ENCODE data around the gene FANCI. TPM values are rescaled to one million over a fixed set of nuclear protein-coding genes. Genes with fewer than 3 reads are reported as not detected.

Gene FANCI
- polyA plus RNA-seq, 1 experiment = 13.2 TPM

DNA sequence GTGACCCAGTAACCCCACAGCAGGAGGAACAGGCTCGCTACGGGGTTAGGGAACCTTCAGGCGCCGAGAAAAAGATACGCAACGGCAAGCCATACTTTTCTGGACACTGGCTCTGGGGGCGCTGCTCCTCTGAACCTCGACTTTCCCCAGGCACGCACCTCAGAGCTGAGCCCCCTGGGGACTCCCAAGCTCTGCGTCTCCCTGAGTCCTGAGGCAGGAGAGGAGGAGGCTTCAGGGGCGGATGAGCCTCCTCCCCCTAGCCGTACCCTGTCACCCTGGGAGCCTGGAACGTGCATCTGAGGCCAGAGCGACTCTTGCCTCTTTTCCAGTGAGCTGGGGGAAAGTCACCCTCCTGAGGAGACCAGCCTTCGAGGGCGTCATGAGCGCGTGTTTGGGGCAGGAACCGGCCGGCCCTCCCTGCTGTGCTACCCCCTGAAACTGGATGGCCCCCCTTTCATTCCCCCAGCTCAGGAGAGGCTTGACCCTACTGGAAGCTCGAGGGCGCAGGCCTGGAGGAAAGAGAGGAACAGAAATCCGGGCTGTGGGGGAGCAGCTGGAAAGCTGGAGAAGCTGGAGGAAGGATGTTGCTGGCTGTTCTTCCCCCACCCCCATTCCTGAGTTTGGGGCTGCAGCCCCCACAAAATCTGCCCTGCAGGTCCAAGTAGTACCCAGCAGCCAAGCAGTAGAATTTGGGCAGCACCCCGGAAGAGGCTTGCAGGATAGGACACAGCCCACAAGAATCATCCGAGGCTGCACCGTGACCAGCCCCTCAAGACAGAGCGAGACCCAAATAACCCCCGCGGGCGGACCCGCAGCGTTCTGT lies 115.9 kb downstream of the FANCI start:
- Histone ChIP-seq H3K27ac (ENCODE audit: low read depth, low read length) (no peak overlapping the region), H3K27me3 (ENCODE audit: control insufficient read depth, insufficient read depth, low read length) (peaks cover 81% of the 10 kb centered on the region), H3K9me3 (ENCODE audit: control insufficient read depth, insufficient read depth, low read length) (peaks cover 3% of the 10 kb centered on the region; the same call in 1 of the 2 replicates), H3K4me3 (ENCODE audit: low read depth, low read length) (no peak overlapping the region)
- DNase-seq (ENCODE audit: low read depth, low spot score) = no peak
- TF ChIP-seq, protein P1, sequence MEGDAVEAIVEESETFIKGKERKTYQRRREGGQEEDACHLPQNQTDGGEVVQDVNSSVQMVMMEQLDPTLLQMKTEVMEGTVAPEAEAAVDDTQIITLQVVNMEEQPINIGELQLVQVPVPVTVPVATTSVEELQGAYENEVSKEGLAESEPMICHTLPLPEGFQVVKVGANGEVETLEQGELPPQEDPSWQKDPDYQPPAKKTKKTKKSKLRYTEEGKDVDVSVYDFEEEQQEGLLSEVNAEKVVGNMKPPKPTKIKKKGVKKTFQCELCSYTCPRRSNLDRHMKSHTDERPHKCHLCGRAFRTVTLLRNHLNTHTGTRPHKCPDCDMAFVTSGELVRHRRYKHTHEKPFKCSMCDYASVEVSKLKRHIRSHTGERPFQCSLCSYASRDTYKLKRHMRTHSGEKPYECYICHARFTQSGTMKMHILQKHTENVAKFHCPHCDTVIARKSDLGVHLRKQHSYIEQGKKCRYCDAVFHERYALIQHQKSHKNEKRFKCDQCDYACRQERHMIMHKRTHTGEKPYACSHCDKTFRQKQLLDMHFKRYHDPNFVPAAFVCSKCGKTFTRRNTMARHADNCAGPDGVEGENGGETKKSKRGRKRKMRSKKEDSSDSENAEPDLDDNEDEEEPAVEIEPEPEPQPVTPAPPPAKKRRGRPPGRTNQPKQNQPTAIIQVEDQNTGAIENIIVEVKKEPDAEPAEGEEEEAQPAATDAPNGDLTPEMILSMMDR (IDR thresholded peaks at IDR 0.05; ENCODE audit: low read depth, low read length) = no peak
- ChIA-PET POLR2A (interaction anchor here (1.4 kb wide), 1 partner anchor 71 kb away, joined by 4 read pairs; no protein-coding TSS in a partner anchor), CTCF (interaction anchor here (0.5 to 8.0 kb wide), 57 partner anchors 7 to 1395 kb away, joined by 3 to 263 read pairs (median 7); partner anchors contain the start of genes POLG and TICRR)

DNA sequence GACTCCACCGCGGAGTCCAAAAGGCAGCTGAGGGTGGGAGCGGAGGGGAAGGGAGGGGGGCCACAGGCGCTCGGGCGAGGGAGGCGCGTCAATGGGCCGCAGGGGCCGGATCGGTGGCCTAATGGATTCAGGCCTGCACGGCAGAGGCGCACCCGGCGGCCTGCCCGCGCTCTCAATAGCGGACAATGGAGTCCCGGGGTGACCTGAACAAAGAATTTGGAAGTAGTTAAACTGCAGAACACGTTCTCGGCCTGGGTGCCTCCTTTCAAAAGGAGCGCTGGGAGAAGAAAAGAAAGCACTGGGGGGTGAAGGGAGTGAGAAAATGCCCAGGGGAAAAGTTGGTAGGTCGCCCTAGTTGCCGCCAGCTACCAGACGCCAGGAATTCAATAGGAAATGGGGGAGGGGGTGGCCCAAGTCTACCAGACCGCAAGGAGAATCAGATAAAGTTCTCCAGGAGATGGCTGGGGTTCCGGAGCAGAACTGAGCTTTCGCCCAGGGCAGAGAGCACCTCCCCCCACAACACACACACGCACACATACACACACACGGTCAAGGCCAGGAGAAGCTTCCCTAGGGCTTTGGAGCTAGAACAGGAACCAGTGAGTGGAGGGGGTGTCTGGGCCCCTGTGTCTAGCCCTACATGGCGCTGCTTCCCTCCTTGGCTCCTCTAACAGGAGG lies 116.7 kb downstream of the FANCI start:
- Histone ChIP-seq H3K4me3 (ENCODE audit: low read depth, low read length) (no peak overlapping the region), H3K27ac (ENCODE audit: low read depth, low read length) (no peak overlapping the region), H3K9me3 (ENCODE audit: control insufficient read depth, insufficient read depth, low read length) (peaks cover 3% of the 10 kb centered on the region; the same call in 1 of the 2 replicates), H3K27me3 (ENCODE audit: control insufficient read depth, insufficient read depth, low read length) (peaks cover 89% of the 10 kb centered on the region)
- POLR2A ChIA-PET = no interaction called here
- no peak for DNase-seq (ENCODE audit: low read depth, low spot score)
- TF ChIP-seq, protein P1 (IDR thresholded peaks at IDR 0.05; ENCODE audit: low read depth, low read length) = no peak
- CTCF ChIA-PET = interaction anchor here (0.6 to 8.0 kb wide), 18 partner anchors 16 to 195 kb away, joined by 3 to 263 read pairs (median 18); partner anchors contain the start of gene POLG

DNA sequence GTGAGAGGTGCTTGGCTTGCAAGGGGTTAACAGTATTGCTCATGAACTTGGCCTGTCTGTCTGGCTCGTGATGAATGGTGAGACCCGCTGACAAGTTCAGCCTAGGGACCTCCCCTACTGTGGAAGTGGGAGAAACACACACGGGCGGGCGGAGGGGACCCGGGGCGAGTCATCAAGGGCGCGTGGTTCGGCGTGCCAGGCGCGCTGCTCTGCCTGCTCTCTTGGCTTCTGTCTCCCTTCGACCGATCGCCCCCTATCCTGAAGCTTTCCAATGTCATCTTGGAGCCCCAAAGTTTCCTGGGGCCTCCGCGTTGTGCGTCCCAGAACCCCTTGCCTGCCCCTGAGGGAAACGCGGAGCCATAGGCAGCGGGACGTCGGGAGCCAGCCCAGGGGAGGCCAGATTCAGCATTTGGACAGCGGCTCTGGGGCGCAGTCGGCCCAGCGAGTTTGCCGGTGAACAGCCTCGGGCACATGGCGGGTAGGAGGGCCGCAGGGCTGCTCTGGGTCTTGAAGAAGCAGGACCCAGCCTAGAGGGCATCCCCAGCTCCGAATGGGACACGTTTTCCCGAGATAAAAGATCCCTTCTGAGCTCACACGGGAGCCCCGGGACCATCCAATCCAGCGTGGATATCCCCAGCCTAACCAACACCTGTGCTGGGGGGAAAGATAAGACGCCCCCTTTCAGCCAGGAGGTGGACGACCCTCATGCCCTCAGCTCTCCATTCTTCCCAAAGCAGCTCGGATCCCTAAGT lies 117.8 kb downstream of the FANCI start:
- TF ChIP-seq, protein P1 (IDR thresholded peaks at IDR 0.05; ENCODE audit: low read depth, low read length) = no peak
- Histone ChIP-seq H3K27me3 (ENCODE audit: control insufficient read depth, insufficient read depth, low read length) (peaks cover 90% of the 10 kb centered on the region), H3K4me3 (ENCODE audit: low read depth, low read length) (no peak overlapping the region), H3K9me3 (ENCODE audit: control insufficient read depth, insufficient read depth, low read length) (peaks cover 3% of the 10 kb centered on the region; the same call in 1 of the 2 replicates), H3K27ac (ENCODE audit: low read depth, low read length) (no peak overlapping the region)
- CTCF ChIA-PET = interaction anchor here (4.2 to 8.0 kb wide), 2 partner anchors 55 to 67 kb away, joined by 14 to 263 read pairs; no protein-coding TSS in a partner anchor
- POLR2A ChIA-PET = interaction anchor here (0.6 kb wide), 1 partner anchor 734 kb away, joined by 6 read pairs; no protein-coding TSS in a partner anchor
- DNase-seq (ENCODE audit: low read depth, low spot score) = peak; percentile 11

DNA sequence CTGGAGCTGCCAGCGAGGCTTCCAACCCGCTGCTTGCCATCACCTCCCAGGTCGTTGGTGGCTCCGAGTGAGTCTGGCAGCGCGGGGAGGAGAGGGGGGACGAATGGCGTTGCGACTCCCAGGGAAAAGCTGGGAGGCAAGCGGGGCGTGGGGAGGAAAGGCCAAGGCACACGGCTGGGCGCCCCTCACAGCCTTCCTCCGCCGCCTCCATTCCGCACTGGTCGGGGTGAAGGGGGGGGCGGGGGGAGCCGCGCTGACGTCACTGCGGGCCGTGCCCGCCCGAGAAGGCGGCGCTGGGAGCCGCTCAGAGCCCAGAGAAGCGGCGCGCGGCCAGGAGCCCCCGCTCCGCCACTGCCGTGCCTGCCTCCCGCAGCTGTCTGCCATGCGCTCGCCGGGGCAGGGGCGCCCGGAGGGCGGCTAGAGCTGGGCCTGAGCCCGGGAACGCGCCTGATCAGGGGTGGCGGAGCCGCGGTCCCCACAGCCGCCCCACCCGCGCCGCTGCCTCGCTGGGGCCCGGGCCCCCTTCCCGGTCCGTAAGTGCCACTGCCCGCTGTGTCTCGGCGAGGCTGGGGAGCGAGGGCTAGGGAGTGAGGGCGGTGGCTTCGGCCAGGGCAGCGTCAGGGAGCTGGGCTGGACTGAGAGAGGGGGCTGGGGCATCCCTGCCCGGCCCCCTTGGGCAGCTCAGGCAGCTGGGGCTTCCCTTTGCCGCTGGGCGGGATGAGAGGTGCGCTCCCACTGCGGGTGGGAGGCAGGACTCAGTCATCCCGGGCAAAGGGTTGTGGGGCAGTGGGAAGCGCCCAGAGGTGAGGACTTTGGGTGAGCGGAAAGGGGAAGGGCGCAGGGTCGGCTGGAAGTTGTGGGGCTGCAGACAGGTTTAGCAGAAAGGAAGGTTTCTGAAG lies 118.7 kb downstream of the FANCI start:
- TF ChIP-seq, protein P1 (IDR thresholded peaks at IDR 0.05; ENCODE audit: low read depth, low read length) = no peak
- H3K27ac ChIP-seq (ENCODE audit: low read depth, low read length) = no peak overlapping the region
- DNase-seq (ENCODE audit: low read depth, low spot score) = no peak
- H3K9me3 ChIP-seq (ENCODE audit: control insufficient read depth, insufficient read depth, low read length) = peaks cover 6% of the 10 kb centered on the region; the same call in 1 of the 2 replicates
- ChIA-PET CTCF (interaction anchor here (8.0 kb wide), 1 partner anchor 66 kb away, joined by 263 read pairs; no protein-coding TSS in a partner anchor), POLR2A (interaction anchor here (0.6 kb wide), 1 partner anchor 38 kb away, joined by 10 read pairs; no protein-coding TSS in a partner anchor)
- H3K27me3 ChIP-seq (ENCODE audit: control insufficient read depth, insufficient read depth, low read length) = peaks cover 91% of the 10 kb centered on the region
- H3K4me3 ChIP-seq (ENCODE audit: low read depth, low read length) = no peak overlapping the region
